CD4-positive, alpha-beta T cell (primary cell): ENCODE measurements around the gene FHOD3. TPM values are rescaled to one million over a fixed set of nuclear protein-coding genes. Genes with fewer than 3 reads are reported as not detected.

Experiments
- ATAC-seq: fragments of 200-7000 bp; cut with Tn5 transposase; one replicate; pipeline ENCODE4 v1.10.0; 2022; ENCODE audit warnings: mild to moderate bottlenecking; ENCODE audit not compliant: poor library complexity
- CTCF ChIA-PET: fragments of 350-600 bp; sonication (Branson Sonifier 250); formaldehyde crosslinking; loops from one replicate; lab custom pipeline; 2021; ENCODE audit warnings: antibody characterized with exemption, inconsistent platforms; lab: Charles Lee
- POLR2A ChIA-PET: fragments of 350-600 bp; sonication (Branson Sonifier 250); formaldehyde crosslinking; loops from one replicate; lab custom pipeline; 2021; ENCODE audit warnings: antibody characterized with exemption, inconsistent platforms; lab: Charles Lee
- DNase-seq, 14 experiments: peaks; one replicate each; pipeline ENCODE4 v3.0.0-alpha.2; 2013 to 2020; ENCODE audit warnings: mixed read lengths in 2 of 14
- H3K27ac ChIP-seq, 2 donors: one replicate each; pipeline versions ENCODE4 v1.5.1 to v1.7.0; 2013; ENCODE audit warnings: low read length in 2 of 2, low read depth in 1 of 2, mild to moderate bottlenecking in 1 of 2
- H3K27me3 ChIP-seq, 2 experiments: 1 replicate in 1 of 2; 2 replicates in 1 of 2; pipeline versions ENCODE4 v1.6.1 to v1.7.0; 2013; ENCODE audit warnings: low read length in 2 of 2, control low read depth in 1 of 2, mild to moderate bottlenecking in 1 of 2, moderate library complexity in 1 of 2; ENCODE audit not compliant: insufficient read depth in 2 of 2, control insufficient read depth in 1 of 2
- H3K36me3 ChIP-seq: one replicate; pipeline ENCODE4 v1.6.1; 2013; ENCODE audit warnings: low read length, control low read depth; ENCODE audit not compliant: insufficient read depth
- H3K4me1 ChIP-seq: one replicate; pipeline ENCODE4 v1.6.1; 2013; ENCODE audit warnings: low read length, control low read depth; ENCODE audit not compliant: insufficient read depth
- H3K4me3 ChIP-seq: one replicate; pipeline ENCODE4 v1.5.1; 2013; ENCODE audit warnings: mild to moderate bottlenecking, low read length, moderate library complexity
- H3K9me3 ChIP-seq, 2 experiments: 1 replicate in 1 of 2; 2 replicates in 1 of 2; pipeline versions ENCODE4 v1.6.1 to v1.7.0; 2013; ENCODE audit warnings: low read length in 2 of 2, mild to moderate bottlenecking in 2 of 2, control low read depth in 1 of 2, moderate library complexity in 1 of 2; ENCODE audit not compliant: control insufficient read depth in 1 of 2, insufficient read depth in 1 of 2
- H3K27ac Mint-ChIP-seq: one replicate; pipeline ENCODE4 v1.8.0; 2020; ENCODE audit warnings: mixed read lengths
- H3K27me3 Mint-ChIP-seq: one replicate; pipeline ENCODE4 v1.8.0; 2021; ENCODE audit warnings: mixed read lengths
- H3K36me3 Mint-ChIP-seq: one replicate; pipeline ENCODE4 v1.8.0; 2021; ENCODE audit warnings: low read depth, mixed read lengths
- H3K4me1 Mint-ChIP-seq: one replicate; pipeline ENCODE4 v1.8.0; 2021; ENCODE audit warnings: low read depth, mixed read lengths
- H3K4me3 Mint-ChIP-seq: one replicate; pipeline ENCODE4 v1.8.0; 2020; ENCODE audit warnings: mild to moderate bottlenecking, mixed read lengths
- H3K9me3 Mint-ChIP-seq: one replicate; pipeline ENCODE4 v1.8.0; 2020; ENCODE audit warnings: mixed read lengths
- CTCF ChIP-seq: fragments of 200-600 bp; IDR thresholded peaks from one replicate; pipeline ENCODE4 v1.8.0; 2022; ENCODE audit warnings: antibody characterized with exemption, mild to moderate bottlenecking
- intact Hi-C, 2 experiments: fragments of 100-400 bp; cut with DNase I in 1 of 2; cut with micrococcal nuclease in 1 of 2; formaldehyde crosslinking; loops; one replicate each; pipeline versions ENCODE4 v1.15.1 to v1.9.0; 2023 to 2025; cut with DNase I, micrococcal nuclease
- total RNA-seq, 174 experiments: library from RNA in 2 of 174; stranded (reverse) in 2 of 174; gene quantifications; one replicate each; pipeline ENCODE4 v1.2.3 and lab custom pipeline; 2021 to 2026

Gene FHOD3
- total RNA-seq, 2 experiments from 2014 or later, result not detected

GRCh38 chr18:36389027-36389426 is 91.5 kb downstream of the FHOD3 start:
- H3K36me3 ChIP-seq, result no peaks in the 10 kb centered on the region
- Mint-ChIP-seq H3K9me3 (no peaks in the 10 kb centered on the region), H3K4me1 (no peaks in the 10 kb centered on the region), H3K27me3 (no peaks in the 10 kb centered on the region), H3K36me3 (no peaks in the 10 kb centered on the region), H3K27ac (no peak overlapping the region), H3K4me3 (no peak overlapping the region)
- H3K27me3 ChIP-seq, result no peaks in the 10 kb centered on the region
- POLR2A ChIA-PET, result no interaction called here
- DNase-seq, result no peak
- no peak for TF ChIP-seq CTCF
- H3K4me3 ChIP-seq, result no peak overlapping the region
- H3K4me1 ChIP-seq, result no peaks in the 10 kb centered on the region
- no peak for ATAC-seq
- no peak overlapping the region for H3K27ac ChIP-seq
- CTCF ChIA-PET, result no interaction called here
- H3K9me3 ChIP-seq, result no peaks in the 10 kb centered on the region
- intact Hi-C loops, result no loop called here

GRCh38 chr18:36389811-36390581 is 92.5 kb downstream of the FHOD3 start:
- H3K27ac ChIP-seq, result no peak overlapping the region
- no peak overlapping the region for H3K4me3 ChIP-seq
- Mint-ChIP-seq H3K27me3 (no peaks in the 10 kb centered on the region), H3K36me3 (no peaks in the 10 kb centered on the region), H3K27ac (no peak overlapping the region), H3K4me1 (no peaks in the 10 kb centered on the region), H3K9me3 (no peaks in the 10 kb centered on the region), H3K4me3 (no peak overlapping the region)
- H3K27me3 ChIP-seq, result no peaks in the 10 kb centered on the region
- ATAC-seq (no peak), DNase-seq (no peak)
- ChIA-PET CTCF (no interaction called here), POLR2A (no interaction called here)
- TF ChIP-seq CTCF, result no peak
- no peaks in the 10 kb centered on the region for H3K9me3 ChIP-seq
- no peaks in the 10 kb centered on the region for H3K36me3 ChIP-seq
- H3K4me1 ChIP-seq, result no peaks in the 10 kb centered on the region
- intact Hi-C loops, result no loop called here

DNA sequence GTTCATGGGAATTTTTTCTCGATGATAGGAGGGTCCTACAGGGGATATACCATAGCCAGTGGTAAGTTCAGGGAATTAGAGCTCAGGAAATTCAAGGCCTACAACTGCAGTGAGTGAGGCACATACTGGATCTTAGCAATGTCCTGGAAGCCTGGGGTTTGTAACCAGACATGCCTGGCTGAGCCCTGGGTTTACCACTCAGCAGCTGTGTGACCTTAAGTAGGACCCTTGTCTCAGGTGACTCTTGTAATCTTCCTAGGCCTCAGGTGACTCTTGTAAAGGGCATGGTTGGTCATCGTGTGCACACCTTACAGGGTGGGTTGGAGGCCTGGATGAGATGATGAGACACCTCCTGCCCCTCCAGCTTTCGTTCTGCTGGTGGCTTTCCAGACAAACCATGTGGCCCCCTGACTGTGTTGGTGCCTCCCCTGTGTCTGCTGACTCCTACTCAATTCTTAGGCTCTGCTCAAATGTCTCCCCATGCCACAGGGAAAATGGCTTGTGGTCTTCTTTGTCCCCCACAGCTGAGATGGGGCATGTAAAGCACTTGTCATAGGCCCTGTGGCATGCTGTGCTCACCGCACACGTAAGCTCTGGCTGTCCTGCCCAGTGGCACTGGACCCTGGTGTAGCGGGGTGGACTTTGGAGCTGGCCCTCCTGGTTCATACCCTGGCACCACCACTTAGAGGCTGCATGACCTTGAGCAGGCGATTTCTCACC is 94.1 kb downstream of the FHOD3 start:
- no peaks in the 10 kb centered on the region for H3K9me3 ChIP-seq
- no peak for TF ChIP-seq CTCF

More for the DNA sequence above, 94.1 kb downstream of the FHOD3 start:
- H3K36me3 Mint-ChIP-seq, result no peaks in the 10 kb centered on the region
- Histone ChIP-seq H3K27ac (no peak overlapping the region), H3K36me3 (no peaks in the 10 kb centered on the region), H3K27me3 (no peaks in the 10 kb centered on the region), H3K4me3 (no peak overlapping the region), H3K4me1 (no peaks in the 10 kb centered on the region)
- H3K27ac Mint-ChIP-seq, result no peak overlapping the region
- intact Hi-C loops, result no loop called here
- H3K9me3 Mint-ChIP-seq, result peaks cover 2% of the 10 kb centered on the region
- H3K27me3 Mint-ChIP-seq, result no peaks in the 10 kb centered on the region
- CTCF ChIA-PET, result no interaction called here
- DNase-seq (no peak), ATAC-seq (no peak)
- POLR2A ChIA-PET, result no interaction called here
- H3K4me3 Mint-ChIP-seq, result no peak overlapping the region
- no peaks in the 10 kb centered on the region for H3K4me1 Mint-ChIP-seq
